ENCODE measurements around the gene NXPH2.

DNA sequence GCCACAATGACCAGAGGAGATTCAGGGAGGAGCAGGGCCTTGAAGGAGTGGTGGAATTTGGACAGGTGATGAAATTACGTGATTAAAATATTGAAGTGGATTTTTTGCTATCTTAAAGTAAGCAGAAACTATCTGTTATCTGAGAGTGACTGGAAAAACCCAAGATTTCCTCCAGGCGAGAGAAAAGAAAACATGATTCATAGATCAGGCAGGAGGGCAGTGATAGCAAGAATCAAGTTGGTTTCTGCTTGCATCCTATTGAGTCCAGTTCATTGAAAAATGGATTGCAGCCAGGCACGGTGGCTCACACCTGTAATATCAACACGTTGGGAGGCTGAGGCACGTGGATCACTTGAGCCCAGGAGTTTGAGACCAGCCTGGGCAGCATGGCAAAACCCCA is 127.8 kb downstream of the NXPH2 start:
- TF ChIP-seq, protein P1, sequence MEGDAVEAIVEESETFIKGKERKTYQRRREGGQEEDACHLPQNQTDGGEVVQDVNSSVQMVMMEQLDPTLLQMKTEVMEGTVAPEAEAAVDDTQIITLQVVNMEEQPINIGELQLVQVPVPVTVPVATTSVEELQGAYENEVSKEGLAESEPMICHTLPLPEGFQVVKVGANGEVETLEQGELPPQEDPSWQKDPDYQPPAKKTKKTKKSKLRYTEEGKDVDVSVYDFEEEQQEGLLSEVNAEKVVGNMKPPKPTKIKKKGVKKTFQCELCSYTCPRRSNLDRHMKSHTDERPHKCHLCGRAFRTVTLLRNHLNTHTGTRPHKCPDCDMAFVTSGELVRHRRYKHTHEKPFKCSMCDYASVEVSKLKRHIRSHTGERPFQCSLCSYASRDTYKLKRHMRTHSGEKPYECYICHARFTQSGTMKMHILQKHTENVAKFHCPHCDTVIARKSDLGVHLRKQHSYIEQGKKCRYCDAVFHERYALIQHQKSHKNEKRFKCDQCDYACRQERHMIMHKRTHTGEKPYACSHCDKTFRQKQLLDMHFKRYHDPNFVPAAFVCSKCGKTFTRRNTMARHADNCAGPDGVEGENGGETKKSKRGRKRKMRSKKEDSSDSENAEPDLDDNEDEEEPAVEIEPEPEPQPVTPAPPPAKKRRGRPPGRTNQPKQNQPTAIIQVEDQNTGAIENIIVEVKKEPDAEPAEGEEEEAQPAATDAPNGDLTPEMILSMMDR (IDR thresholded peaks at IDR 0.05; ENCODE audit: low read length), result no peak
- TF ChIP-seq EZH2 (IDR thresholded peaks at IDR 0.05; ENCODE audit: borderline replicate concordance, low read length), result no peak
